ENCODE data around the gene ELL.

The ELL gene

GRCh38 chr19:18457483-18458331, 64.2 kb downstream of the ELL start:
- TF ChIP-seq YY1 (IDR thresholded peaks at IDR 0.05; ENCODE audit: insufficient read depth, insufficient read length) = no peak
- no peak for TF ChIP-seq SUZ12 (IDR thresholded peaks at IDR 0.05; ENCODE audit: extremely low read depth, insufficient read depth, insufficient read length)
- TF ChIP-seq ZNF274 (IDR thresholded peaks at IDR 0.05; ENCODE audit: low read depth, low read length) = no peak
- no peaks in the 10 kb centered on the region for H3K27me3 ChIP-seq (ENCODE audit: insufficient read depth, insufficient read length)
- H3K4me3 ChIP-seq (ENCODE audit: insufficient read length, low read depth) = no peak overlapping the region
- peaks cover 62% of the 10 kb centered on the region for H3K36me3 ChIP-seq (ENCODE audit: insufficient read depth, insufficient read length, low read length)
- no peak for DNase-seq (ENCODE audit: low read depth, low spot score)
- H3K4me1 ChIP-seq (ENCODE audit: insufficient read depth, insufficient read length) = peaks cover 16% of the 10 kb centered on the region
- H3K9ac ChIP-seq (ENCODE audit: insufficient read length, low read depth) = peak overlapping the region; percentile 37
- no peaks in the 10 kb centered on the region for H3K9me3 ChIP-seq (ENCODE audit: insufficient read depth, low read length)

- DNase-seq (ENCODE audit: low read depth, low spot score) = no peak
- Histone ChIP-seq H3K4me1 (ENCODE audit: insufficient read depth, insufficient read length) (peaks cover 23% of the 10 kb centered on the region), H3K9me3 (ENCODE audit: insufficient read depth, low read length) (no peaks in the 10 kb centered on the region), H3K36me3 (ENCODE audit: insufficient read depth, insufficient read length, low read length) (peaks cover 60% of the 10 kb centered on the region), H3K27me3 (ENCODE audit: insufficient read depth, insufficient read length) (no peaks in the 10 kb centered on the region), H3K9ac (ENCODE audit: insufficient read length, low read depth) (no peak overlapping the region), H3K4me3 (ENCODE audit: insufficient read length, low read depth) (no peak overlapping the region)
- TF ChIP-seq SUZ12 (IDR thresholded peaks at IDR 0.05; ENCODE audit: extremely low read depth, insufficient read depth, insufficient read length) = no peak
- TF ChIP-seq YY1 (IDR thresholded peaks at IDR 0.05; ENCODE audit: insufficient read depth, insufficient read length) = no peak
- TF ChIP-seq ZNF274 (IDR thresholded peaks at IDR 0.05; ENCODE audit: low read depth, low read length) = no peak
Measured at GRCh38 chr19:18456974-18457373, 64.9 kb downstream of the ELL start.

GRCh38 chr19:18456279-18456678, 65.6 kb downstream of the ELL start:
- DNase-seq (ENCODE audit: low read depth, low spot score) = no peak
- Histone ChIP-seq H3K27me3 (ENCODE audit: insufficient read depth, insufficient read length) (no peaks in the 10 kb centered on the region), H3K9me3 (ENCODE audit: insufficient read depth, low read length) (no peaks in the 10 kb centered on the region), H3K36me3 (ENCODE audit: insufficient read depth, insufficient read length, low read length) (peaks cover 62% of the 10 kb centered on the region), H3K4me3 (ENCODE audit: insufficient read length, low read depth) (no peak overlapping the region), H3K9ac (ENCODE audit: insufficient read length, low read depth) (no peak overlapping the region), H3K4me1 (ENCODE audit: insufficient read depth, insufficient read length) (peaks cover 22% of the 10 kb centered on the region)
- TF ChIP-seq ZNF274 (IDR thresholded peaks at IDR 0.05; ENCODE audit: low read depth, low read length) = no peak
- no peak for TF ChIP-seq SUZ12 (IDR thresholded peaks at IDR 0.05; ENCODE audit: extremely low read depth, insufficient read depth, insufficient read length)
- TF ChIP-seq YY1 (IDR thresholded peaks at IDR 0.05; ENCODE audit: insufficient read depth, insufficient read length) = no peak

- Histone ChIP-seq H3K4me1 (ENCODE audit: insufficient read depth, insufficient read length) (peaks cover 24% of the 10 kb centered on the region), H3K27me3 (ENCODE audit: insufficient read depth, insufficient read length) (no peaks in the 10 kb centered on the region), H3K4me3 (ENCODE audit: insufficient read length, low read depth) (no peak overlapping the region), H3K9ac (ENCODE audit: insufficient read length, low read depth) (no peak overlapping the region), H3K36me3 (ENCODE audit: insufficient read depth, insufficient read length, low read length) (peaks cover 63% of the 10 kb centered on the region), H3K9me3 (ENCODE audit: insufficient read depth, low read length) (no peaks in the 10 kb centered on the region)
- no peak for DNase-seq (ENCODE audit: low read depth, low spot score)
- no peak for TF ChIP-seq YY1 (IDR thresholded peaks at IDR 0.05; ENCODE audit: insufficient read depth, insufficient read length)
- no peak for TF ChIP-seq SUZ12 (IDR thresholded peaks at IDR 0.05; ENCODE audit: extremely low read depth, insufficient read depth, insufficient read length)
- no peak for TF ChIP-seq ZNF274 (IDR thresholded peaks at IDR 0.05; ENCODE audit: low read depth, low read length)
Measured at GRCh38 chr19:18453269-18454024, 68.4 kb downstream of the ELL start.

- Histone ChIP-seq H3K36me3 (ENCODE audit: insufficient read depth, insufficient read length, low read length) (peaks cover 68% of the 10 kb centered on the region), H3K9me3 (ENCODE audit: insufficient read depth, low read length) (no peaks in the 10 kb centered on the region), H3K4me1 (ENCODE audit: insufficient read depth, insufficient read length) (peaks cover 15% of the 10 kb centered on the region), H3K4me3 (ENCODE audit: insufficient read length, low read depth) (no peak overlapping the region), H3K27me3 (ENCODE audit: insufficient read depth, insufficient read length) (no peaks in the 10 kb centered on the region), H3K9ac (ENCODE audit: insufficient read length, low read depth) (peak overlapping the region; percentile 22)
- TF ChIP-seq SUZ12 (IDR thresholded peaks at IDR 0.05; ENCODE audit: extremely low read depth, insufficient read depth, insufficient read length) = no peak
- no peak for TF ChIP-seq ZNF274 (IDR thresholded peaks at IDR 0.05; ENCODE audit: low read depth, low read length)
- no peak for TF ChIP-seq YY1 (IDR thresholded peaks at IDR 0.05; ENCODE audit: insufficient read depth, insufficient read length)
- DNase-seq (ENCODE audit: low read depth, low spot score) = no peak
Measured at GRCh38 chr19:18452386-18452785, 69.5 kb downstream of the ELL start.

GRCh38 chr19:18450931-18451836, 70.7 kb downstream of the ELL start:
- H3K4me3 ChIP-seq (ENCODE audit: insufficient read length, low read depth) = no peak overlapping the region
- no peaks in the 10 kb centered on the region for H3K9me3 ChIP-seq (ENCODE audit: insufficient read depth, low read length)
- no peak for TF ChIP-seq ZNF274 (IDR thresholded peaks at IDR 0.05; ENCODE audit: low read depth, low read length)
- TF ChIP-seq SUZ12 (IDR thresholded peaks at IDR 0.05; ENCODE audit: extremely low read depth, insufficient read depth, insufficient read length) = no peak
- TF ChIP-seq YY1 (IDR thresholded peaks at IDR 0.05; ENCODE audit: insufficient read depth, insufficient read length) = no peak
- no peaks in the 10 kb centered on the region for H3K27me3 ChIP-seq (ENCODE audit: insufficient read depth, insufficient read length)
- H3K4me1 ChIP-seq (ENCODE audit: insufficient read depth, insufficient read length) = peaks cover 20% of the 10 kb centered on the region
- H3K9ac ChIP-seq (ENCODE audit: insufficient read length, low read depth) = peak overlapping the region; percentile 62
- H3K36me3 ChIP-seq (ENCODE audit: insufficient read depth, insufficient read length, low read length) = peaks cover 69% of the 10 kb centered on the region
- DNase-seq (ENCODE audit: low read depth, low spot score) = no peak
